HepG2 (cell line): ENCODE results near the gene SLC6A9. TPM values are rescaled to one million over a fixed set of nuclear protein-coding genes. Genes with fewer than 3 reads are reported as not detected.

Source experiments
- ATAC-seq: fragments of 200-7000 bp; cut with Tn5 transposase; 3 replicates; pipeline ENCODE4 v1.9.1; 2020; ENCODE audit warnings: mild to moderate bottlenecking, moderate library complexity
- BruUV-seq: library from RNA; stranded (reverse); fragments of 400-500 nt; replicated peaks from 2 replicates; lab custom pipeline; 2021; lab: Mats Ljungman, UMichigan
- CTCF ChIA-PET: fragments of 300-600 bp; formaldehyde crosslinking; extraction: SDS; loops from one replicate; lab custom pipeline; 2021; ENCODE audit warnings: low total read pairs, inconsistent platforms, low intra/inter-chr PET ratio; lab: Yijun Ruan, JAX
- POLR2A ChIA-PET: fragments of 350-600 bp; sonication (Branson Sonifier 250); formaldehyde crosslinking; loops from one replicate; lab custom pipeline; 2020; ENCODE audit warnings: antibody characterized with exemption, inconsistent platforms; lab: Yijun Ruan, JAX
- DNase-seq: peaks from one replicate; pipeline ENCODE4 v3.0.0-alpha.2; 2015; ENCODE audit warnings: low spot score
- FAIRE-seq: peaks from 3 replicates; lab custom pipeline; 2011; peaks lifted over from hg19 to GRCh38; lab: Jason Lieb, UNC
- H2AFZ ChIP-seq: one replicate; pipeline ENCODE4 v1.6.1; 2011; ENCODE audit warnings: low read length, inconsistent platforms
- H3K27ac ChIP-seq: fragments of 300-600 bp; 3 replicates; pipeline ENCODE4 v1.8.0; 2011; ENCODE audit warnings: mixed run types, mild to moderate bottlenecking, mixed read lengths, low read length, inconsistent platforms; ENCODE audit not compliant: insufficient read depth; ENCODE audit errors: extremely low read length
- H3K27me3 ChIP-seq, 2 experiments: fragments of 200-600 bp in 1 of 2; 2 replicates in 1 of 2; 3 replicates in 1 of 2; pipeline versions ENCODE4 v1.6.0 to v1.8.0; 2011; ENCODE audit warnings: low read length in 2 of 2, mild to moderate bottlenecking in 2 of 2, moderate library complexity in 2 of 2, inconsistent platforms in 1 of 2; ENCODE audit not compliant: insufficient read depth in 2 of 2, control insufficient read depth in 1 of 2
- H3K36me3 ChIP-seq, 2 experiments: fragments of 200-600 bp in 1 of 2; replicated peaks in 1 of 2; 2 replicates in 1 of 2; 3 replicates in 1 of 2; pipeline versions ENCODE4 v1.5.1 to v1.8.0; 2011; ENCODE audit warnings: low read length in 2 of 2, inconsistent platforms in 1 of 2; ENCODE audit not compliant: insufficient read depth in 2 of 2, control insufficient read depth in 1 of 2
- H3K4me1 ChIP-seq: 2 replicates; pipeline ENCODE4 v1.5.1; 2012; ENCODE audit warnings: low read length, inconsistent platforms; ENCODE audit not compliant: insufficient read depth
- H3K4me2 ChIP-seq: 2 replicates; pipeline ENCODE4 v1.6.0; 2011; ENCODE audit warnings: low read depth, low read length, inconsistent platforms
- H3K4me3 ChIP-seq, 3 experiments: fragments of 200-600 bp in 1 of 3; sonication (generic), shearing (Covaris generic) in 1 of 3; replicated peaks in 1 of 3; 2 replicates each; pipeline ENCODE4 v1.5.1; 2011 to 2016; ENCODE audit warnings: low read length in 3 of 3, inconsistent platforms in 2 of 3, low read depth in 2 of 3, mild to moderate bottlenecking in 2 of 3, control low read depth in 1 of 3, mixed read lengths in 1 of 3; ENCODE audit not compliant: insufficient read depth in 1 of 3
- H3K79me2 ChIP-seq: one replicate; pipeline ENCODE4 v1.6.1; 2011; ENCODE audit warnings: low read length, inconsistent platforms; ENCODE audit not compliant: insufficient read depth
- H3K9ac ChIP-seq: 2 replicates; pipeline ENCODE4 v1.6.0; 2011; ENCODE audit warnings: mild to moderate bottlenecking, low read depth, low read length, inconsistent platforms; ENCODE audit not compliant: insufficient read depth
- H3K9me3 ChIP-seq: 2 replicates; pipeline ENCODE4 v1.5.1; 2012; ENCODE audit warnings: mild to moderate bottlenecking, low read length
- H4K20me1 ChIP-seq: 2 replicates; pipeline ENCODE4 v1.6.0; 2011; ENCODE audit warnings: inconsistent platforms, mild to moderate bottlenecking, low read length, moderate library complexity; ENCODE audit not compliant: insufficient read depth
- BRCA1 ChIP-seq: sonication (generic); formaldehyde crosslinking; IDR thresholded peaks from 2 replicates; pipeline ENCODE4 v1.4.0; 2020; ENCODE audit warnings: missing genetic modification reagents
- CHD2 ChIP-seq: IDR thresholded peaks from 2 replicates; pipeline ENCODE4 v1.6.1; 2011; ENCODE audit warnings: low read depth, low read length, improper control_type of control experiment
- DMAP1 ChIP-seq: IDR thresholded peaks from 2 replicates; pipeline ENCODE4 v1.6.1; 2016
- FOXJ3 ChIP-seq: sonication (generic); formaldehyde crosslinking; IDR thresholded peaks from 2 replicates; pipeline ENCODE4 v1.4.0; 2020; ENCODE audit warnings: missing genetic modification reagents, mild to moderate bottlenecking, borderline replicate concordance
- HDAC1 ChIP-seq: sonication (generic); formaldehyde crosslinking; IDR thresholded peaks from 2 replicates; pipeline ENCODE4 v1.5.1; 2020; ENCODE audit warnings: mild to moderate bottlenecking, missing genetic modification reagents
- ISL2 ChIP-seq: sonication (generic); formaldehyde crosslinking; IDR thresholded peaks from 2 replicates; pipeline ENCODE4 v1.5.0; 2020; ENCODE audit warnings: missing genetic modification reagents
- KLF15 ChIP-seq: sonication (generic); formaldehyde crosslinking; IDR thresholded peaks from 2 replicates; pipeline ENCODE4 v1.8.1; 2023; ENCODE audit warnings: borderline replicate concordance, mild to moderate bottlenecking, inconsistent platforms, missing genetic modification reagents, mixed read lengths
- MAF1 ChIP-seq: sonication (generic); formaldehyde crosslinking; IDR thresholded peaks from 2 replicates; pipeline ENCODE4 v1.5.0; 2020; ENCODE audit warnings: missing genetic modification reagents, borderline replicate concordance
- MEIS1 ChIP-seq: sonication (generic); formaldehyde crosslinking; IDR thresholded peaks from 2 replicates; pipeline ENCODE4 v1.9.0; 2021; ENCODE audit warnings: mild to moderate bottlenecking, missing genetic modification reagents, moderate library complexity, borderline replicate concordance
- MXI1 ChIP-seq: IDR thresholded peaks from 3 replicates; pipeline ENCODE4 v1.6.1; 2012; ENCODE audit warnings: low read depth, low read length, inconsistent platforms, borderline replicate concordance
- ZKSCAN1 ChIP-seq: fragments of 150-350 bp; IDR thresholded peaks from 2 replicates; pipeline ENCODE4 v1.6.1; 2014; ENCODE audit warnings: low read length
- ZNF446 ChIP-seq: sonication (generic); formaldehyde crosslinking; IDR thresholded peaks from 2 replicates; pipeline ENCODE4 v1.5.0; 2020; ENCODE audit warnings: mild to moderate bottlenecking, missing genetic modification reagents
- ZNF451 ChIP-seq: sonication (generic); formaldehyde crosslinking; IDR thresholded peaks from 2 replicates; pipeline ENCODE4 v1.5.0; 2020; ENCODE audit warnings: mild to moderate bottlenecking, missing genetic modification reagents
- ZNF644 ChIP-seq: IDR thresholded peaks from 2 replicates; pipeline ENCODE4 v1.6.1; 2016; ENCODE audit warnings: low read depth
- ZNF713 ChIP-seq: sonication (generic); formaldehyde crosslinking; IDR thresholded peaks from 2 replicates; pipeline ENCODE4 v1.4.0; 2020; ENCODE audit warnings: mild to moderate bottlenecking, missing genetic modification reagents
- whole genome bisulfite sequencing: methylation state at CpG from one replicate; pipeline ENCODE4 v1.1.6; 2017; ENCODE audit warnings: low lambda C conversion rate; 5-methylcytosine and 5-hydroxymethylcytosine counted together
- in situ Hi-C: cut with HindIII; loops from 2 replicates; pipeline ENCODE4 v1.10.0; 2017; ENCODE audit warnings: low pct_unique_long_range_greater_than_20kb; ENCODE audit not compliant: extremely low pct_ligation_motif_present
- intact Hi-C: fragments of 100-400 bp; cut with micrococcal nuclease; formaldehyde crosslinking; loops from one replicate; pipeline ENCODE4 v1.10.0; 2022; ENCODE audit not compliant: unreplicated experiment
- polyA plus RNA-seq, 8 experiments: library from polyadenylated mRNA; depleted of rRNA in 3 of 8; stranded (reverse) in 7 of 8; unstranded in 1 of 8; fragments of >200 nt; fragmentation: Illumina TruSeq in 4 of 8; extraction: Trizol in 4 of 8; gene quantifications; 2 replicates each; pipeline versions ENCODE4 v1.2.1 to v1.2.3, GENCODE V29; 2011 to 2016; ENCODE audit warnings: low read depth in 4 of 8, missing spikeins in 1 of 8, mixed read lengths in 1 of 8; ENCODE audit not compliant: insufficient read depth in 1 of 8
- total RNA-seq, 5 experiments: library from RNA; depleted of rRNA; stranded (reverse); fragments of >200 nt; fragmentation: Illumina TruSeq; extraction: Trizol; gene quantifications; 2 replicates each; pipeline ENCODE4 v1.2.3, GENCODE V29; 2016; ENCODE audit warnings: low read depth in 1 of 5
- TF ChIP-seq, protein P1 (sequence below): sonication (generic); formaldehyde crosslinking; IDR thresholded peaks from 2 replicates; pipeline ENCODE4 v1.5.1; 2020; ENCODE audit warnings: mild to moderate bottlenecking, missing genetic modification reagents, moderate library complexity
- TF ChIP-seq, protein P2 (sequence below): sonication (generic); formaldehyde crosslinking; IDR thresholded peaks from 2 replicates; pipeline ENCODE4 v1.4.0; 2020; ENCODE audit warnings: mild to moderate bottlenecking, missing genetic modification reagents

Gene SLC6A9
- total and polyA plus RNA-seq, 2 of the 13 experiments (the other 11 are each of a cell fraction or from before 2014, with no cell fraction given): 8.5 to 9.9 TPM

DNA sequence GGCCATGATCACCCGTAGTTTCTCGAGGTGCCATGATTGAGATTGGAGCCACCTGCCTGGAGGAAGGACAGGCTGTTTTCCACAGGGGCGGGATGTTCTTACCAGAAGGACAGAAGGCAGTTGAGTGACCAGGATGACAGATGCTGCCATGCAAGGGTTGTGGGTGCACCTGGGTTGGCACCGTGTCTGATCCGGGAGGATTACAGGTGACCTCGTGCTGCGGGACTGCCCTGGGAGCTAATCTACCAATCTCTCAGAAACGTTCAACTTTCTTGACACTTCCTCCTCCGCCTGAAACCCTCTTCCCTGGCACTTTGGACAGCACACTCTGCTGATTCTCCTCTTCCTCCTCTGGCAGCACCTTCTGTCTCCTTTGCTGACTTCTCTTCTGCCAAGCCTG lies 13.8 kb upstream of the SLC6A9 start:
- no TSS peak for BruUV-seq
- no peak overlapping the region for H2AFZ ChIP-seq
- no peak overlapping the region for H3K4me3 ChIP-seq
- no peaks in the 10 kb centered on the region for H3K79me2 ChIP-seq
- H3K9me3 ChIP-seq: no peaks in the 10 kb centered on the region
- H3K36me3 ChIP-seq: no peaks in the 10 kb centered on the region
- ChIA-PET CTCF (no interaction called here), POLR2A (no interaction called here)
- in situ Hi-C loops: loop anchor here (10.0 kb wide), 1 partner anchor 290 kb away; no protein-coding TSS in a partner anchor
- H3K9ac ChIP-seq: no peak overlapping the region
- no peak overlapping the region for H3K4me2 ChIP-seq
- ATAC-seq: no peak
- no peaks in the 10 kb centered on the region for H4K20me1 ChIP-seq
- no peak for FAIRE-seq
- DNase-seq: no peak
- no peak overlapping the region for H3K27ac ChIP-seq
- WGBS: 40% methylated on average over 6 of the region's 9 CpGs
- no peaks in the 10 kb centered on the region; a peak in 1 of 5 replicates for H3K27me3 ChIP-seq
- TF ChIP-seq BRCA1 (CRISPR knock-in tag) (no peak), MEIS1 (no peak), ZNF713 (no peak), MAF1 (no peak), FOXJ3 (CRISPR knock-in tag) (no peak), MXI1 (no peak), ZNF446 (CRISPR knock-in tag) (no peak), CHD2 (no peak), KLF15 (no peak), HDAC1 (CRISPR knock-in tag) (no peak), ZKSCAN1 (no peak), ZNF644 (no peak), ISL2 (no peak), ZNF451 (CRISPR knock-in tag) (no peak), DMAP1 (CRISPR knock-in tag) (no peak)
- TF ChIP-seq, protein P1, sequence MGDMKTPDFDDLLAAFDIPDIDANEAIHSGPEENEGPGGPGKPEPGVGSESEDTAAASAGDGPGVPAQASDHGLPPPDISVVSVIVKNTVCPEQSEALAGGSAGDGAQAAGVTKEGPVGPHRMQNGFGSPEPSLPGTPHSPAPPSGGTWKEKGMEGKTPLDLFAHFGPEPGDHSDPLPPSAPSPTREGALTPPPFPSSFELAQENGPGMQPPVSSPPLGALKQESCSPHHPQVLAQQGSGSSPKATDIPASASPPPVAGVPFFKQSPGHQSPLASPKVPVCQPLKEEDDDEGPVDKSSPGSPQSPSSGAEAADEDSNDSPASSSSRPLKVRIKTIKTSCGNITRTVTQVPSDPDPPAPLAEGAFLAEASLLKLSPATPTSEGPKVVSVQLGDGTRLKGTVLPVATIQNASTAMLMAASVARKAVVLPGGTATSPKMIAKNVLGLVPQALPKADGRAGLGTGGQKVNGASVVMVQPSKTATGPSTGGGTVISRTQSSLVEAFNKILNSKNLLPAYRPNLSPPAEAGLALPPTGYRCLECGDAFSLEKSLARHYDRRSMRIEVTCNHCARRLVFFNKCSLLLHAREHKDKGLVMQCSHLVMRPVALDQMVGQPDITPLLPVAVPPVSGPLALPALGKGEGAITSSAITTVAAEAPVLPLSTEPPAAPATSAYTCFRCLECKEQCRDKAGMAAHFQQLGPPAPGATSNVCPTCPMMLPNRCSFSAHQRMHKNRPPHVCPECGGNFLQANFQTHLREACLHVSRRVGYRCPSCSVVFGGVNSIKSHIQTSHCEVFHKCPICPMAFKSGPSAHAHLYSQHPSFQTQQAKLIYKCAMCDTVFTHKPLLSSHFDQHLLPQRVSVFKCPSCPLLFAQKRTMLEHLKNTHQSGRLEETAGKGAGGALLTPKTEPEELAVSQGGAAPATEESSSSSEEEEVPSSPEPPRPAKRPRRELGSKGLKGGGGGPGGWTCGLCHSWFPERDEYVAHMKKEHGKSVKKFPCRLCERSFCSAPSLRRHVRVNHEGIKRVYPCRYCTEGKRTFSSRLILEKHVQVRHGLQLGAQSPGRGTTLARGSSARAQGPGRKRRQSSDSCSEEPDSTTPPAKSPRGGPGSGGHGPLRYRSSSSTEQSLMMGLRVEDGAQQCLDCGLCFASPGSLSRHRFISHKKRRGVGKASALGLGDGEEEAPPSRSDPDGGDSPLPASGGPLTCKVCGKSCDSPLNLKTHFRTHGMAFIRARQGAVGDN: no peak
- TF ChIP-seq, protein P2, sequence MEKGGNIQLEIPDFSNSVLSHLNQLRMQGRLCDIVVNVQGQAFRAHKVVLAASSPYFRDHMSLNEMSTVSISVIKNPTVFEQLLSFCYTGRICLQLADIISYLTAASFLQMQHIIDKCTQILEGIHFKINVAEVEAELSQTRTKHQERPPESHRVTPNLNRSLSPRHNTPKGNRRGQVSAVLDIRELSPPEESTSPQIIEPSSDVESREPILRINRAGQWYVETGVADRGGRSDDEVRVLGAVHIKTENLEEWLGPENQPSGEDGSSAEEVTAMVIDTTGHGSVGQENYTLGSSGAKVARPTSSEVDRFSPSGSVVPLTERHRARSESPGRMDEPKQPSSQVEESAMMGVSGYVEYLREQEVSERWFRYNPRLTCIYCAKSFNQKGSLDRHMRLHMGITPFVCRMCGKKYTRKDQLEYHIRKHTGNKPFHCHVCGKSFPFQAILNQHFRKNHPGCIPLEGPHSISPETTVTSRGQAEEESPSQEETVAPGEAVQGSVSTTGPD (CRISPR knock-in tag): no peak
- intact Hi-C loops: no loop called here
- H3K4me1 ChIP-seq: peaks cover 37% of the 10 kb centered on the region
